GM19324 (cell line): Measurements from ENCODE around the gene PPP5C.
"Not testable (repeated sequence)": the region's sequence is repeated elsewhere in the genome, so short reads cannot be mapped to it uniquely, and the experiment has no call there.

ENCODE experiments used
- ATAC-seq: cut with Tn5 transposase; IDR thresholded peaks from one replicate; pipeline ENCODE4 v1.9.1; 2021; ENCODE audit warnings: mild to moderate bottlenecking, moderate library complexity; ENCODE audit not compliant: unreplicated experiment, low FRiP score

PPP5C gene

GRCh38 chr19:46383846-46384245 lies 37.0 kb downstream of the PPP5C start:
- no peak for ATAC-seq

- no peak for ATAC-seq
Observed at GRCh38 chr19:46384396-46384795, 37.5 kb downstream of the PPP5C start.

- no peak for ATAC-seq
Observed at GRCh38 chr19:46385636-46386035, 38.7 kb downstream of the PPP5C start.

- no peak for ATAC-seq
Observed at GRCh38 chr19:46386151-46386550, 39.3 kb downstream of the PPP5C start.

GRCh38 chr19:46386996-46387712 lies 40.3 kb downstream of the PPP5C start:
- ATAC-seq: no peak

GRCh38 chr19:46387713-46388130 lies 40.8 kb downstream of the PPP5C start:
- no peak for ATAC-seq

- no peak for ATAC-seq
Observed at GRCh38 chr19:46388311-46389095, 41.6 kb downstream of the PPP5C start.

GRCh38 chr19:46390121-46390858 lies 43.4 kb downstream of the PPP5C start:
- no peak for ATAC-seq

GRCh38 chr19:46390866-46391265 lies 44.0 kb downstream of the PPP5C start:
- ATAC-seq: no peak

- no peak for ATAC-seq
Observed at GRCh38 chr19:46391296-46392251, 44.7 kb downstream of the PPP5C start.

- no peak for ATAC-seq
Observed at GRCh38 chr19:46392252-46392801, 45.4 kb downstream of the PPP5C start.

- no peak for ATAC-seq
Observed at GRCh38 chr19:46392837-46393236, 46.0 kb downstream of the PPP5C start.

GRCh38 chr19:46393456-46394401 lies 46.8 kb downstream of the PPP5C start:
- no peak for ATAC-seq

- ATAC-seq: no peak
Observed at GRCh38 chr19:46394402-46394797, 47.5 kb downstream of the PPP5C start.

GRCh38 chr19:46397801-46398479 lies 51.1 kb downstream of the PPP5C start:
- not testable (repeated sequence) for ATAC-seq

- no peak for ATAC-seq
Observed at GRCh38 chr19:46402725-46403124, 55.8 kb downstream of the PPP5C start.

GRCh38 chr19:46404055-46404752 lies 57.3 kb downstream of the PPP5C start:
- no peak for ATAC-seq
